ENCODE data around the gene ZKSCAN1. TPM values are rescaled to one million over a fixed set of nuclear protein-coding genes. Genes with fewer than 3 reads are reported as not detected.

ZKSCAN1 gene
- total RNA-seq, 1 donor from 2014 or later, result 59.0 TPM

DNA sequence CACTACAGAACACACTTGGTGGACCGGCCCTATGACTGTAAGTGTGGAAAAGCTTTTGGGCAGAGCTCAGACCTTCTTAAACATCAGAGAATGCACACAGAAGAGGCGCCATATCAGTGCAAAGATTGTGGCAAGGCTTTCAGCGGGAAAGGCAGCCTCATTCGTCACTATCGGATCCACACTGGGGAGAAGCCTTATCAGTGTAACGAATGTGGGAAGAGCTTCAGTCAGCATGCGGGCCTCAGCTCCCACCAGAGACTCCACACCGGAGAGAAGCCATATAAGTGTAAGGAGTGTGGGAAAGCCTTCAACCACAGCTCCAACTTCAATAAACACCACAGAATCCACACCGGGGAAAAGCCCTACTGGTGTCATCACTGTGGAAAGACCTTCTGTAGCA is 48.8 kb downstream of the ZKSCAN1 start:
- Mint-ChIP-seq H3K27me3 (no peaks in the 10 kb centered on the region), H3K9me3 (no peaks in the 10 kb centered on the region), H3K4me3 (no peak overlapping the region), H3K27ac (no peak overlapping the region), H3K36me3 (ENCODE audit: low read depth) (peaks cover 55% of the 10 kb centered on the region), H3K4me1 (peaks cover 2% of the 10 kb centered on the region)
- intact Hi-C loops (cut with micrococcal nuclease), result no loop called here
- POLR2A ChIA-PET, result no interaction called here
- TF ChIP-seq, protein P1, sequence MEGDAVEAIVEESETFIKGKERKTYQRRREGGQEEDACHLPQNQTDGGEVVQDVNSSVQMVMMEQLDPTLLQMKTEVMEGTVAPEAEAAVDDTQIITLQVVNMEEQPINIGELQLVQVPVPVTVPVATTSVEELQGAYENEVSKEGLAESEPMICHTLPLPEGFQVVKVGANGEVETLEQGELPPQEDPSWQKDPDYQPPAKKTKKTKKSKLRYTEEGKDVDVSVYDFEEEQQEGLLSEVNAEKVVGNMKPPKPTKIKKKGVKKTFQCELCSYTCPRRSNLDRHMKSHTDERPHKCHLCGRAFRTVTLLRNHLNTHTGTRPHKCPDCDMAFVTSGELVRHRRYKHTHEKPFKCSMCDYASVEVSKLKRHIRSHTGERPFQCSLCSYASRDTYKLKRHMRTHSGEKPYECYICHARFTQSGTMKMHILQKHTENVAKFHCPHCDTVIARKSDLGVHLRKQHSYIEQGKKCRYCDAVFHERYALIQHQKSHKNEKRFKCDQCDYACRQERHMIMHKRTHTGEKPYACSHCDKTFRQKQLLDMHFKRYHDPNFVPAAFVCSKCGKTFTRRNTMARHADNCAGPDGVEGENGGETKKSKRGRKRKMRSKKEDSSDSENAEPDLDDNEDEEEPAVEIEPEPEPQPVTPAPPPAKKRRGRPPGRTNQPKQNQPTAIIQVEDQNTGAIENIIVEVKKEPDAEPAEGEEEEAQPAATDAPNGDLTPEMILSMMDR (IDR thresholded peaks at IDR 0.05), result no peak
- DNase-seq, result no peak
- ATAC-seq (ENCODE audit: low read depth), result no peak
- CTCF ChIA-PET, result no interaction called here

DNA sequence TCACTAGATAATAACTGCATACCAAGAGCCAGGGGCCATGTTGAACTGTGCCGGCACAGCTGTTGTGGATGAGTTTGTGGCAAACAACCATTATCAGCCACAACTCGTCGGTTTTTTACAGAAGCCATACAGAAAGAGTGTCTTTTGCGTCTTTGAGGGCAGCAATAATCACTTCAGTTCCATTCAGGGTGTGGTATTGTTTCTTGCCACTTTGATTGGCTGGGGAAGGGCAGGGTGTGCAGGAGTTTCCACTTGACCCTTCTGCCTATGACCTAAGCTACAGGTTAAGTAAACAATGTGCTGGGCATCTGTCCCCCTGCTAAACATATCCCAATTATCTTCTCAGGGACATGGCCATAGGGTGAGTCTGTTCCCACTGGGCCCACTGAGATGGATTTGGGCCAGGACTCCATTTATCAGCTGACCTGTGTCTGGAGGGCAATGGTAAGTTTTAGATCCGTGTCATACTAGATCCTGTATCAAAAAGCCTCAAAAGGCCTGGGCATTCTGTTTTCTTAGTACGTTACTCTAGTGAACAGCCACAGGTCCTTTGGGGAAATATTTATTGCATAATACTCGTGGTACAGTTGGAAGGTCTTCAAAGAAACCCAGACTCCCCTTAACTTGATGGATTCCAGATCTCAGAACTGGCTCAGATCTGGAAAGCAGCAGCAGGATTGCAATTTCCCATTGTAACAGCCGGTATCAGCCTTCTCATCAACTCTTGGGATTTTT is 50.2 kb downstream of the ZKSCAN1 start:
- TF ChIP-seq, protein P1 (IDR thresholded peaks at IDR 0.05), result no peak
- CTCF ChIA-PET, result no interaction called here
- no peak for DNase-seq
- POLR2A ChIA-PET, result interaction anchor here (0.7 kb wide), 1 partner anchor 1188 kb away, joined by 5 read pairs; no protein-coding TSS in a partner anchor
- Mint-ChIP-seq H3K27ac (no peak overlapping the region), H3K4me3 (no peak overlapping the region), H3K9me3 (peaks cover 5% of the 10 kb centered on the region), H3K27me3 (no peaks in the 10 kb centered on the region), H3K4me1 (no peaks in the 10 kb centered on the region), H3K36me3 (ENCODE audit: low read depth) (peaks cover 60% of the 10 kb centered on the region)
- intact Hi-C loops (cut with micrococcal nuclease), result no loop called here
- ATAC-seq (ENCODE audit: low read depth), result no peak

DNA sequence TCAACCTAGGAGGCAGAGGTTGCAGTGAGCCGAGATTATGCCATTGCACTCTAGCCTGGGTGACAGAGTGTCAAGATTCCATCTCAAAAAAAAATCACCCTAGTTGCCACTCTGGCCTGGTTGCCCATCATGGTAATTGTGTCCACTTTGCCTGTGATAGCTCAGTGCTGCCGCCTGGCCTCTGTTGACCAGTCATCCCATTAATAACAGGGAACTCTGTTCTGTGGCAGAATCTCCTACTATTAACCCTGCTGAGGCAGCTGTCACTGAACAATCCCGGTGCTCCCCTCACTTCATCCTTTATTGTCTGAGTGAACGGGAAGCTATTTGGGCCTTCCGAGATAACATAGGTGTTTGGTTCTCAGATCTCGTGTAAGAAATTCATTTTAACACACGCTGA is 51.6 kb downstream of the ZKSCAN1 start:
- Mint-ChIP-seq H3K4me1 (no peaks in the 10 kb centered on the region), H3K27ac (no peak overlapping the region), H3K9me3 (peaks cover 11% of the 10 kb centered on the region), H3K4me3 (no peak overlapping the region), H3K27me3 (no peaks in the 10 kb centered on the region), H3K36me3 (ENCODE audit: low read depth) (peaks cover 63% of the 10 kb centered on the region)
- no peak for DNase-seq
- POLR2A ChIA-PET, result no interaction called here
- ATAC-seq (ENCODE audit: low read depth), result no peak
- intact Hi-C loops (cut with micrococcal nuclease), result no loop called here
- CTCF ChIA-PET, result no interaction called here
- TF ChIP-seq, protein P1 (IDR thresholded peaks at IDR 0.05), result no peak

DNA sequence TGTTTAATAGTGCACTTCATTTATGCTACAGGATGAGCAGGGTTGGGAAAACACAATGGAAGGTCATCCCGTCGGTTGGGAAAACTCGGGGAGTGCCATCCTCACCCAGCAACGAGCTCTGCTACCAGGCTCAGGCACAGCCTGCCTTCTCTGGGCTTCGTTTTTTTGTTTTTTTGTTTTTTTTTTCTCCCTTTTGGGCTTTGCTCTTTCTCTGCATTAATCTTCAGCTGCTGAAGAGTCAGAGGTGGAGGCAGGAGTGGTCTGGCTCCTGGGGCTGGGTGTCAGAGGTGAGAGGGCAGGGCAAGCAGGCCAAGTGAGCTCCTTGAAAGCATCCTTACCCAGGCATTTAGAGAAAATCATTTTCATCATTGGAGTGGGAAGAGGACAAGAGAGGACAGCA is 54.6 kb downstream of the ZKSCAN1 start:
- Mint-ChIP-seq H3K27me3 (no peaks in the 10 kb centered on the region), H3K9me3 (peaks cover 20% of the 10 kb centered on the region), H3K27ac (no peak overlapping the region), H3K36me3 (ENCODE audit: low read depth) (peaks cover 73% of the 10 kb centered on the region), H3K4me3 (no peak overlapping the region), H3K4me1 (no peaks in the 10 kb centered on the region)
- DNase-seq (no peak), ATAC-seq (ENCODE audit: low read depth) (no peak)
- intact Hi-C loops (cut with micrococcal nuclease), result no loop called here
- ChIA-PET CTCF (interaction anchor here (1.1 kb wide), 1 partner anchor 17 kb away, joined by 3 read pairs; no protein-coding TSS in a partner anchor), POLR2A (no interaction called here)
- TF ChIP-seq, protein P1 (IDR thresholded peaks at IDR 0.05), result no peak

DNA sequence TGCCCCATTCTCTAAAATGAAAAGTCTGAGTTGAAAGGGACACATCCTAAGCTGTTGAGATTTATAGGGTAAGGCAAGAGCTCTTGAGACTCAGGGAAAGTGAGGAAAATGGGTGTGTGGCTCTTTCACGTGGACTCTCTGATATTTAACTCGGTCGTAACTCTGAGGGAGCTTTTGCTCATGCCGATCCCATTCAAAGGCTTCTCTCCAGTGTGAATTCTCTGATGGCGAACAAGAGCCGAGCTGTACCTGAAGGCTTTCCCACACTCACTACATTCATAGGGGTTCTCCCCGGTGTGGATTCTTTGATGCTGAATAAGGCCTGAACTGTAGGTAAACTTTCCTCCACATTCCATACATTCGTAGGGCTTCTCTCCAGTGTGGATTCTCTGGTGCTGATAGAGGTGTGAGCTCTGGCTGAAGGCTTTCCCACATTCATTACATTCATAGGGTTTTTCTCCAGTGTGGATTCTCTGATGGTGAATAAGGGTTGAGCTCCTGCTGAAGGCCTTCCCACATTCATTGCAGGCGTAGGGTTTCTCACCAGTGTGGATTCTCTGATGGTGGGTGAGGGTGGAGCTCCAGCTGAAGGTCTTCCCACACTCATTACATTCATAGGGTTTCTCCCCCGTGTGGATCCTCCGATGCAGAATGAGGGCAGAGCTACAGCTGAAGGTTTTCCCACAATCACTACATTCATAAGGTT is 55.8 kb downstream of the ZKSCAN1 start:
- H3K9me3 Mint-ChIP-seq, result peaks cover 20% of the 10 kb centered on the region
- TF ChIP-seq, protein P1 (IDR thresholded peaks at IDR 0.05), result no peak
- H3K36me3 Mint-ChIP-seq (ENCODE audit: low read depth), result peaks cover 76% of the 10 kb centered on the region
- DNase-seq (no peak), ATAC-seq (ENCODE audit: low read depth) (no peak)
- H3K4me1 Mint-ChIP-seq, result no peaks in the 10 kb centered on the region
- no peak overlapping the region for H3K27ac Mint-ChIP-seq
- H3K4me3 Mint-ChIP-seq, result no peak overlapping the region
- CTCF ChIA-PET, result interaction anchor here (1.4 kb wide), 1 partner anchor 91 kb away, joined by 3 read pairs; no protein-coding TSS in a partner anchor
- intact Hi-C loops (cut with micrococcal nuclease), result no loop called here
- no peaks in the 10 kb centered on the region for H3K27me3 Mint-ChIP-seq
- POLR2A ChIA-PET, result interaction anchor here (0.7 kb wide), 1 partner anchor 12 kb away, joined by 3 read pairs; no protein-coding TSS in a partner anchor
